ENCODE data around the gene ZC3HAV1. TPM values are rescaled to one million over a fixed set of nuclear protein-coding genes. Genes with fewer than 3 reads are reported as not detected.

The ZC3HAV1 gene
- total RNA-seq, 1 experiment from 2014 or later: 38.0 TPM

GRCh38 chr7:139054101-139054500 is 55.4 kb downstream of the ZC3HAV1 start (continued):
- TF ChIP-seq ARID4B (CRISPR knock-in tag; IDR thresholded peaks at IDR 0.05; ENCODE audit: borderline replicate concordance) (no peak), FOXP4 (CRISPR knock-in tag; IDR thresholded peaks at IDR 0.05) (no peak), ZNF396 (CRISPR knock-in tag; IDR thresholded peaks at IDR 0.05; ENCODE audit: borderline replicate concordance) (no peak), E2F4 (CRISPR knock-in tag; IDR thresholded peaks at IDR 0.05; ENCODE audit: borderline replicate concordance, low read depth) (no peak)

- peaks cover 46% of the 10 kb centered on the region for H3K36me3 Mint-ChIP-seq
Observed at GRCh38 chr7:139051655-139052054, 57.9 kb downstream of the ZC3HAV1 start.

More at GRCh38 chr7:139051655-139052054, 57.9 kb downstream of the ZC3HAV1 start:
- Mint-ChIP-seq H3K4me1 (no peaks in the 10 kb centered on the region), H3K27ac (no peak overlapping the region), H3K4me3 (no peak overlapping the region), H3K27me3 (ENCODE audit: low read depth) (no peaks in the 10 kb centered on the region), H3K9me3 (no peaks in the 10 kb centered on the region)
- no peak for ATAC-seq
- ChIA-PET POLR2A (interaction anchor here (0.7 kb wide), 1 partner anchor 9 kb away, joined by 6 read pairs; no protein-coding TSS in a partner anchor), CTCF (interaction anchor here (1.1 to 1.8 kb wide), 2 partner anchors 34 to 269 kb away, joined by 3 to 7 read pairs; no protein-coding TSS in a partner anchor)
- TF ChIP-seq NR2C2 (CRISPR knock-in tag; IDR thresholded peaks at IDR 0.05): no peak
- TF ChIP-seq RELA (CRISPR knock-in tag; IDR thresholded peaks at IDR 0.05; ENCODE audit: borderline replicate concordance): no peak
- TF ChIP-seq ZNF396 (CRISPR knock-in tag; IDR thresholded peaks at IDR 0.05; ENCODE audit: borderline replicate concordance): no peak
- TF ChIP-seq NFYB (CRISPR knock-in tag; conservative IDR thresholded peaks at IDR 0.05; ENCODE audit: low read depth): no peak
- TF ChIP-seq NFE2L1 (CRISPR knock-in tag; IDR thresholded peaks at IDR 0.05): no peak
- no peak for TF ChIP-seq GABPB1 (CRISPR knock-in tag; IDR thresholded peaks at IDR 0.05)
- TF ChIP-seq E2F1 (CRISPR knock-in tag; IDR thresholded peaks at IDR 0.05): no peak
- no peak for TF ChIP-seq MXD4 (CRISPR knock-in tag; IDR thresholded peaks at IDR 0.05; ENCODE audit: borderline replicate concordance)
- no peak for TF ChIP-seq ZNF671 (CRISPR knock-in tag; IDR thresholded peaks at IDR 0.05)
- TF ChIP-seq OVOL2 (CRISPR knock-in tag; IDR thresholded peaks at IDR 0.05; ENCODE audit: borderline replicate concordance): no peak
- no peak for TF ChIP-seq SP1 (CRISPR knock-in tag; conservative IDR thresholded peaks at IDR 0.05)
- no peak for TF ChIP-seq ESRRA (CRISPR knock-in tag; IDR thresholded peaks at IDR 0.05; ENCODE audit: borderline replicate concordance)
- TF ChIP-seq AFF4 (CRISPR knock-in tag; IDR thresholded peaks at IDR 0.05; ENCODE audit: borderline replicate concordance): no peak
- TF ChIP-seq ETV6 (CRISPR knock-in tag; IDR thresholded peaks at IDR 0.05): no peak
- no peak for TF ChIP-seq CTCF (IDR thresholded peaks at IDR 0.05)
- no peak for TF ChIP-seq MLX (CRISPR knock-in tag; IDR thresholded peaks at IDR 0.05)
- no peak for TF ChIP-seq ATF3 (CRISPR knock-in tag; conservative IDR thresholded peaks at IDR 0.05)
- DNase-seq (ENCODE audit: low spot score): no peak

Data from WTC11 (cell line).